DND-41 (cell line): ENCODE results near the gene CTSW.

Experiments used
- ATAC-seq: fragments of 200-7000 bp; cut with Tn5 transposase; 3 replicates; pipeline ENCODE4 v1.9.1; 2021; ENCODE audit warnings: low read depth; ENCODE audit not compliant: insufficient read depth
- DNase-seq: peaks from one replicate; pipeline ENCODE4 v3.0.0-alpha.2; 2020
- H2AFZ ChIP-seq: 2 replicates; pipeline ENCODE4 v1.6.0; 2012; ENCODE audit warnings: low read depth, low read length
- H3K27ac ChIP-seq: 2 replicates; pipeline ENCODE4 v1.5.1; 2012; ENCODE audit warnings: low read length, inconsistent platforms
- H3K27me3 ChIP-seq: fragments of 200-600 bp; sonication (generic); 2 replicates; pipeline ENCODE4 v1.6.0; 2012; ENCODE audit warnings: low read length, mild to moderate bottlenecking, inconsistent platforms; ENCODE audit not compliant: insufficient read depth, poor library complexity
- H3K36me3 ChIP-seq: 2 replicates; pipeline ENCODE4 v1.5.1; 2012; ENCODE audit warnings: low read length, inconsistent platforms; ENCODE audit not compliant: insufficient read depth
- H3K4me1 ChIP-seq: 2 replicates; pipeline ENCODE4 v1.5.1; 2012; ENCODE audit warnings: mild to moderate bottlenecking, low read length; ENCODE audit not compliant: insufficient read depth
- H3K4me2 ChIP-seq: 2 replicates; pipeline ENCODE4 v1.6.0; 2012; ENCODE audit warnings: mild to moderate bottlenecking, moderate library complexity, low read length, inconsistent platforms; ENCODE audit not compliant: insufficient read depth
- H3K4me3 ChIP-seq, 2 experiments: fragments of 200-600 bp in 1 of 2; shearing (Covaris generic) in 1 of 2; 2 replicates each; pipeline ENCODE4 v1.5.1; 2012 to 2016; ENCODE audit warnings: inconsistent platforms in 2 of 2, low read length in 2 of 2, mild to moderate bottlenecking in 2 of 2, low read depth in 1 of 2, moderate library complexity in 1 of 2
- H3K79me2 ChIP-seq: 2 replicates; pipeline ENCODE4 v1.6.0; 2012; ENCODE audit warnings: low read length, inconsistent platforms; ENCODE audit not compliant: insufficient read depth
- H3K9ac ChIP-seq: 2 replicates; pipeline ENCODE4 v1.6.0; 2012; ENCODE audit warnings: low read depth, mild to moderate bottlenecking, inconsistent platforms, low read length, moderate library complexity
- H3K9me3 ChIP-seq: 2 replicates; pipeline ENCODE4 v1.5.1; 2012; ENCODE audit warnings: low read length, moderate library complexity, mild to moderate bottlenecking, inconsistent platforms; ENCODE audit not compliant: insufficient read depth, severe bottlenecking
- H4K20me1 ChIP-seq: 2 replicates; pipeline ENCODE4 v1.6.0; 2012; ENCODE audit warnings: low read length; ENCODE audit not compliant: insufficient read depth
- EZH2 ChIP-seq: IDR thresholded peaks from 3 replicates; pipeline ENCODE4 v1.6.1; 2012; ENCODE audit warnings: borderline replicate concordance, low read depth, mild to moderate bottlenecking, moderate library complexity, low read length, inconsistent platforms; ENCODE audit not compliant: severe bottlenecking
- TF ChIP-seq, protein P1 (sequence below): IDR thresholded peaks from 2 replicates; pipeline ENCODE4 v1.5.1; 2012; ENCODE audit warnings: borderline replicate concordance, low read length, moderate library complexity, mild to moderate bottlenecking; ENCODE audit not compliant: poor library complexity, severe bottlenecking; ENCODE audit errors: extremely low read depth

The CTSW gene

GRCh38 chr11:65911682-65912568 is 32.3 kb downstream of the CTSW start:
- DNase-seq (no peak), ATAC-seq (no peak)
- no peak overlapping the region for H3K9ac ChIP-seq
- H4K20me1 ChIP-seq, result peaks cover 2% of the 10 kb centered on the region; the same call in 1 of the 2 replicates
- peaks cover 10% of the 10 kb centered on the region for H3K4me1 ChIP-seq
- H3K4me2 ChIP-seq, result no peak overlapping the region
- H3K79me2 ChIP-seq, result peaks cover 4% of the 10 kb centered on the region
- peaks cover 4% of the 10 kb centered on the region; the same call in 1 of the 2 replicates for H3K36me3 ChIP-seq
- no peaks in the 10 kb centered on the region for H3K9me3 ChIP-seq
- no peak for TF ChIP-seq EZH2
- TF ChIP-seq, protein P1, sequence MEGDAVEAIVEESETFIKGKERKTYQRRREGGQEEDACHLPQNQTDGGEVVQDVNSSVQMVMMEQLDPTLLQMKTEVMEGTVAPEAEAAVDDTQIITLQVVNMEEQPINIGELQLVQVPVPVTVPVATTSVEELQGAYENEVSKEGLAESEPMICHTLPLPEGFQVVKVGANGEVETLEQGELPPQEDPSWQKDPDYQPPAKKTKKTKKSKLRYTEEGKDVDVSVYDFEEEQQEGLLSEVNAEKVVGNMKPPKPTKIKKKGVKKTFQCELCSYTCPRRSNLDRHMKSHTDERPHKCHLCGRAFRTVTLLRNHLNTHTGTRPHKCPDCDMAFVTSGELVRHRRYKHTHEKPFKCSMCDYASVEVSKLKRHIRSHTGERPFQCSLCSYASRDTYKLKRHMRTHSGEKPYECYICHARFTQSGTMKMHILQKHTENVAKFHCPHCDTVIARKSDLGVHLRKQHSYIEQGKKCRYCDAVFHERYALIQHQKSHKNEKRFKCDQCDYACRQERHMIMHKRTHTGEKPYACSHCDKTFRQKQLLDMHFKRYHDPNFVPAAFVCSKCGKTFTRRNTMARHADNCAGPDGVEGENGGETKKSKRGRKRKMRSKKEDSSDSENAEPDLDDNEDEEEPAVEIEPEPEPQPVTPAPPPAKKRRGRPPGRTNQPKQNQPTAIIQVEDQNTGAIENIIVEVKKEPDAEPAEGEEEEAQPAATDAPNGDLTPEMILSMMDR, result peak; percentile 46
- no peak overlapping the region for H3K4me3 ChIP-seq
- no peak overlapping the region for H3K27ac ChIP-seq
- peaks cover 3% of the 10 kb centered on the region for H3K27me3 ChIP-seq
- H2AFZ ChIP-seq, result no peak overlapping the region

DNA sequence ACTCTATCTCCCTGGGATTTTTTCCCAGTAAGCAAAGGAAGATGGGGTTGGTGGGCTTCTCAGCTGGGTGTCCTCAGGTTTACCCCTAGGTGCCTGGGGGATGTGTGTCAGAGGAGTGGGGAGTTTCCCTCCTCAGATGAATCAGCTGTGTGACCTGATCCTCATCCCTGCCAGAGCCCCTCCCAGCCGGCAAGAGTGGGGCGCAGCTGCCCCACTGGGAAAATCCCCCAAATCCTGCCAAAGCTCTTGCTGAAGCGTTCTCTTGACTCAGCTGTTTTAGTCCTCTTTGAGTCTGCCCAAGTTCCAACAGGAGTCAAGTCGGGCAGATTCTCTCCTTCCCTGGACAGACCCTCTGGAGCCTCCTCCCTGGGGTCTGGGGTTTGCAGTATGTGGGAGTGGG is 33.2 kb downstream of the CTSW start:
- Histone ChIP-seq H3K4me1 (peaks cover 19% of the 10 kb centered on the region), H3K9me3 (no peaks in the 10 kb centered on the region), H3K79me2 (peaks cover 13% of the 10 kb centered on the region), H4K20me1 (peaks cover 9% of the 10 kb centered on the region), H3K36me3 (peaks cover 13% of the 10 kb centered on the region; the same call in 1 of the 2 replicates), H3K9ac (no peak overlapping the region), H2AFZ (no peak overlapping the region), H3K27me3 (peaks cover 3% of the 10 kb centered on the region), H3K4me2 (no peak overlapping the region), H3K4me3 (no peak overlapping the region), H3K27ac (no peak overlapping the region)
- TF ChIP-seq, protein P1, result no peak
- TF ChIP-seq EZH2, result no peak
- no peak for ATAC-seq
- DNase-seq, result no peak

DNA sequence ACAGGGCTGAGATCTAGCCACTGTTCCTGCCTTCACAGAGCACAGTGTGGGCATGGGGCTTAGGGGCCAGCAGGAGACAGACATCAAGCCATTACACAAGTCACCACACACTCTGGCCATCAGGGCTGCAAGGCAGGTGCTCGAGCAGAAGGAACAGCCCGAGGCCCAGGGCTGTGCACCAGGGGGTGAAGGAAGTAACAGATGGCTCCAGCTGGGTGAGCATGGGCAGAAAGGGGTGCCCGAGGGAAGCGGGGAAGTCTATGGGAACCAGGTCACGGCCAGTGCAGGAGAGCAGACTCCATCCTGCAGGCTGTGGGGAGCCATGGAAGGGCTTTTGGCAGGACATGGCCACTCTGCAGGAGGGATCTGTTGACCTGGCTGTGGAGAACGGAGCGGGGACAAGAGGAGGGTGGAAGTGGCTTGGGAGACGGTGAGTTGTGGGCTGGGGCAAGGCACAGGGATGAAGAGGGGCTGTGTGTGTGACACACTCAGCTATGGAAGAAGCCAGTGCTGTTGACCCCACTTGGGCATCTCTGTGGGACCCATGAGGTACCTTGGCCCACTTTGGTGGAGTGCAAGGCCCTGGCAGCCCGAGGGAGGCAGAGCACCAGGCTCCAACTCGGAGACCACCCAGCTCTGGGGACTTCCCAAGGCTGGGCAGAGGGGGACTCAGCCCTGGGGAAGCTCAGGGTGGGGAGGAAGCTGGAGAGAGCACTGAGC is 35.6 kb downstream of the CTSW start:
- TF ChIP-seq EZH2, result no peak
- TF ChIP-seq, protein P1, result no peak
- Histone ChIP-seq H3K9me3 (no peaks in the 10 kb centered on the region), H2AFZ (no peak overlapping the region), H3K4me1 (peaks cover 23% of the 10 kb centered on the region), H3K4me2 (no peak overlapping the region), H3K79me2 (peaks cover 29% of the 10 kb centered on the region), H3K4me3 (no peak overlapping the region), H4K20me1 (peaks cover 14% of the 10 kb centered on the region), H3K36me3 (peaks cover 19% of the 10 kb centered on the region; the same call in 1 of the 2 replicates), H3K27ac (no peak overlapping the region), H3K27me3 (no peaks in the 10 kb centered on the region), H3K9ac (no peak overlapping the region)
- no peak for ATAC-seq
- no peak for DNase-seq
